ENCODE data around the gene MVK. TPM values are rescaled to one million over a fixed set of nuclear protein-coding genes. Genes with fewer than 3 reads are reported as not detected.

The MVK gene
- total RNA-seq, 1 experiment from 2014 or later, result 50.8 TPM

DNA sequence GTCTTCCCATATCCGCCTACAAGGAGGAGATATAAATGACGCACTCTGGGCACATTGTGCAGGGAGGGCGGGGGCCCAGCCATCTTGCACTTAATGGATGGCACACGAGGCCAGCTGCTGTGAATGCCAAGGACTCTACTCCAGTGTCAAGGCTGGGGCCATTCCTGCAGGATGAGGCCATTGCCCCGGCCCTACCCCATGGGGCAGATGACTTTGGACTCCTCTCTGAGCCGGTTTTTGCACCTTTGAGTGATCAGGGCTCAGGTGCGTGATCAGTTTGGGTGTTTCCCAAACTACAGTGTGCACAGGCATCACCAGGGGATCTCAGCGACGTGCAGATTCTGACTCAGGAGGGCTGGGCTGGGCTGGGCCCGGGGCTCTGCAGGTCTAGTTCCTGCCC, 16.4 kb upstream of the MVK start:
- Histone ChIP-seq H3K4me1 (replicated peaks; ENCODE audit: insufficient read depth) (0 out of 2 replicates have a peak, but pooled peaks cover 7% of the 10 kb centered on the region), H3K79me2 (ENCODE audit: low read depth) (no peaks in the 10 kb centered on the region), H3K9me2 (ENCODE audit: insufficient read depth) (no peaks in the 10 kb centered on the region), H3K27me3 (ENCODE audit: insufficient read depth, low read depth) (no peaks in the 10 kb centered on the region), H2AFZ (no peak overlapping the region), H3K36me3 (ENCODE audit: low read depth) (no peaks in the 10 kb centered on the region), H3F3A (ENCODE audit: insufficient read depth, low read depth) (no peaks in the 10 kb centered on the region), H3K4me3 (no peak overlapping the region), H3K4me2 (no peak overlapping the region), H3K27ac (no peak overlapping the region), H3K9me3 (ENCODE audit: insufficient read depth, low read depth) (no peaks in the 10 kb centered on the region), H4K20me1 (ENCODE audit: insufficient read depth) (no peaks in the 10 kb centered on the region)
- DNase-seq, result no peak
- TF ChIP-seq, protein P1, sequence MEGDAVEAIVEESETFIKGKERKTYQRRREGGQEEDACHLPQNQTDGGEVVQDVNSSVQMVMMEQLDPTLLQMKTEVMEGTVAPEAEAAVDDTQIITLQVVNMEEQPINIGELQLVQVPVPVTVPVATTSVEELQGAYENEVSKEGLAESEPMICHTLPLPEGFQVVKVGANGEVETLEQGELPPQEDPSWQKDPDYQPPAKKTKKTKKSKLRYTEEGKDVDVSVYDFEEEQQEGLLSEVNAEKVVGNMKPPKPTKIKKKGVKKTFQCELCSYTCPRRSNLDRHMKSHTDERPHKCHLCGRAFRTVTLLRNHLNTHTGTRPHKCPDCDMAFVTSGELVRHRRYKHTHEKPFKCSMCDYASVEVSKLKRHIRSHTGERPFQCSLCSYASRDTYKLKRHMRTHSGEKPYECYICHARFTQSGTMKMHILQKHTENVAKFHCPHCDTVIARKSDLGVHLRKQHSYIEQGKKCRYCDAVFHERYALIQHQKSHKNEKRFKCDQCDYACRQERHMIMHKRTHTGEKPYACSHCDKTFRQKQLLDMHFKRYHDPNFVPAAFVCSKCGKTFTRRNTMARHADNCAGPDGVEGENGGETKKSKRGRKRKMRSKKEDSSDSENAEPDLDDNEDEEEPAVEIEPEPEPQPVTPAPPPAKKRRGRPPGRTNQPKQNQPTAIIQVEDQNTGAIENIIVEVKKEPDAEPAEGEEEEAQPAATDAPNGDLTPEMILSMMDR (conservative IDR thresholded peaks at IDR 0.05), result no peak
- TF ChIP-seq EZH2 (IDR thresholded peaks at IDR 0.05; ENCODE audit: low read depth), result no peak
- intact Hi-C loops (cut with micrococcal nuclease; ENCODE audit: unreplicated experiment), result no loop called here
- BruUV-seq (replicated peaks), result no TSS peak
- POLR2A ChIA-PET (ENCODE audit: unreplicated experiment), result no interaction called here
- CTCF ChIA-PET, result no interaction called here

DNA sequence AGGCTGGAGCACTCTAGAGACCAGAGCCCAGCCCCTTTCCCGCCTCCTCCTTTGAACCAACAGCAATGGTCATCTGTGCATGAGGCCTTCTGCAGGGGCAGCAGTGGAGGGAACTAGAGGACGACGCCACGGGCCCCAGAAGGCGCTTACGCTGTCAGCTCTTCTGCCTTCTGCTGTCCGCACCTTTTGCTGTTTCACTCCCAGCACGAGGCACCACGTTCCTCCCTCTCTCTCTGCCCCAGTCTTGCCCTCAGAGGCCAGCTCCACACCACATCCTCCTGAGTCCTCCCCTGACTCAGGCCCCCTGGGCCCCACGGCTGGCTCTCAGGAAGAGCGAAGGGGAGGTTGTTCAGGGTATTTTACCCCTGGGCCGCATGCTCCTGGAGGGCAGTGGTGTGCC, 15.8 kb upstream of the MVK start:
- ChIA-PET CTCF (no interaction called here), POLR2A (ENCODE audit: unreplicated experiment) (no interaction called here)
- Histone ChIP-seq H3K4me3 (no peak overlapping the region), H3K9me3 (ENCODE audit: insufficient read depth, low read depth) (no peaks in the 10 kb centered on the region), H3K4me1 (replicated peaks; ENCODE audit: insufficient read depth) (0 out of 2 replicates have a peak, but pooled peaks cover 7% of the 10 kb centered on the region), H3F3A (ENCODE audit: insufficient read depth, low read depth) (no peaks in the 10 kb centered on the region), H3K36me3 (ENCODE audit: low read depth) (no peaks in the 10 kb centered on the region), H4K20me1 (ENCODE audit: insufficient read depth) (no peaks in the 10 kb centered on the region), H2AFZ (no peak overlapping the region), H3K9me2 (ENCODE audit: insufficient read depth) (no peaks in the 10 kb centered on the region), H3K27ac (no peak overlapping the region), H3K4me2 (no peak overlapping the region), H3K79me2 (ENCODE audit: low read depth) (no peaks in the 10 kb centered on the region), H3K27me3 (ENCODE audit: insufficient read depth, low read depth) (no peaks in the 10 kb centered on the region)
- BruUV-seq (replicated peaks), result no TSS peak
- intact Hi-C loops (cut with micrococcal nuclease; ENCODE audit: unreplicated experiment), result no loop called here
- DNase-seq, result no peak
- TF ChIP-seq, protein P1 (conservative IDR thresholded peaks at IDR 0.05), result no peak
- no peak for TF ChIP-seq EZH2 (IDR thresholded peaks at IDR 0.05; ENCODE audit: low read depth)

DNA sequence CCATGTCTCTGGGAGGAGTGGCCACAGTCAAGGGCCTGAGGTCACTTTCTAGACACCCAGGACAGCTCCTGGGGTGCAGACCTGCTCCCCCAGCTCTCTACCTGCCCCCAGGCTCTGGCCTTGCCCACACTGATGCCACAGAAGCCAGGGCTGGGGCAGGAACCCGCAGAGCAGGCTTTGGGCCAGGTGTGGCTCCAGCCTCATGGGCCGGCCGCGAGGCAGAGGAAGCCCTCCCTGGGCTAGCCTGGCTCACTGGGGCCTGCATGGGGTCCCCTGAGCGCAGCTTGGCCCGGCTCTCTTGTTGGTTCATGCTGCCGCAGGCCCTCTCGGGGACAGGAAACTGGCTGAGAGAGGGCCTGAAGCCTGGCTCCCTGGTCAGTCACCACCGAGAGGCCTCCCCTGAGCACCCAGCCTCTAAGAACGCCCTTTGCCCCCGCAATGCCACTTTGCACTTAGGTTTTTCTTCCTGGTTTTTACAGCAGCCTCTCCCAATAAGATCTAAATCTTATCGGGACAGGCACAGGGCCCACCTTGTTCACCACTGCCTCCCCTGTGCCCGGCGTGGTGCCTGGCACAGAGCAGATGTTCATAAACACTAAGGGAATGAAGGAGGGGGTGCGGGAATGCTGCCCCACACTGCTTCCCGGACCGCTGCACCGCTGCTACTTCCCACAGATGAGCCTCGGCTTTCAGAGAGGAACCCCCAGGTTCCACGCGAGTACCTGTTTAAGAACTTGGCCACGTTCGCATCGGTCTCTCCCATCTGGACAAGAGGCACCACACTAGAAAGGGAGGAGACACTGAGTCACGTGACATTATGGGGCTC, 15.0 kb upstream of the MVK start:
- Histone ChIP-seq H3K27me3 (ENCODE audit: insufficient read depth, low read depth) (no peaks in the 10 kb centered on the region), H3K9me2 (ENCODE audit: insufficient read depth) (no peaks in the 10 kb centered on the region), H3K36me3 (ENCODE audit: low read depth) (0 out of 2 replicates have a peak, but pooled peaks cover 4% of the 10 kb centered on the region), H3F3A (ENCODE audit: insufficient read depth, low read depth) (no peaks in the 10 kb centered on the region), H3K4me1 (replicated peaks; ENCODE audit: insufficient read depth) (0 out of 2 replicates have a peak, but pooled peaks cover 3% of the 10 kb centered on the region), H3K27ac (no peak overlapping the region), H4K20me1 (ENCODE audit: insufficient read depth) (no peaks in the 10 kb centered on the region), H3K4me3 (no peak overlapping the region), H2AFZ (no peak overlapping the region), H3K9me3 (ENCODE audit: insufficient read depth, low read depth) (no peaks in the 10 kb centered on the region), H3K79me2 (ENCODE audit: low read depth) (no peaks in the 10 kb centered on the region), H3K4me2 (no peak overlapping the region)
- no TSS peak for BruUV-seq (replicated peaks)
- POLR2A ChIA-PET (ENCODE audit: unreplicated experiment), result no interaction called here
- no peak for TF ChIP-seq EZH2 (IDR thresholded peaks at IDR 0.05; ENCODE audit: low read depth)
- TF ChIP-seq, protein P1 (conservative IDR thresholded peaks at IDR 0.05), result no peak
- intact Hi-C loops (cut with micrococcal nuclease; ENCODE audit: unreplicated experiment), result no loop called here
- no peak for DNase-seq
- CTCF ChIA-PET, result no interaction called here

All from PC-9 (cell line).